Right lobe of liver (tissue), 6 donors: ENCODE results near the gene CSNK2B. TPM values are rescaled to one million over a fixed set of nuclear protein-coding genes. Genes with fewer than 3 reads are reported as not detected.

Source experiments
- ATAC-seq, 4 donors: fragments of 200-7000 bp; cut with Tn5 transposase; one replicate each; pipeline ENCODE4 v1.9.1; 2020; ENCODE audit warnings: mild to moderate bottlenecking in 4 of 4, moderate library complexity in 4 of 4
- DNase-seq, 3 donors: peaks; one replicate each; pipeline ENCODE4 v3.0.0-alpha.2; 2020
- H3K27ac ChIP-seq, 3 donors: fragments of 200-600 bp; one replicate each; pipeline ENCODE4 v1.8.0; 2022
- H3K27me3 ChIP-seq, 2 donors: fragments of 200-600 bp; one replicate each; pipeline ENCODE4 v1.8.0; 2022
- H3K36me3 ChIP-seq, 4 donors: fragments of 200-600 bp; sonication (generic) in 1 of 4; one replicate each; pipeline versions ENCODE4 v1.5.1 to v1.8.0; 2017 to 2022; ENCODE audit warnings: control low read depth in 1 of 4
- H3K4me1 ChIP-seq, 4 donors: fragments of 200-600 bp; sonication (generic) in 1 of 4; one replicate each; pipeline versions ENCODE4 v1.5.1 to v1.8.0; 2017 to 2022; ENCODE audit warnings: control low read depth in 1 of 4
- H3K4me3 ChIP-seq, 3 donors: fragments of 200-600 bp; one replicate each; pipeline ENCODE4 v1.8.0; 2022
- H3K9me3 ChIP-seq, 4 donors: fragments of 200-600 bp; sonication (generic) in 1 of 4; one replicate each; pipeline versions ENCODE4 v1.5.1 to v1.8.0; 2017 to 2022; ENCODE audit warnings: control low read depth in 1 of 4
- CTCF ChIP-seq, 4 donors: fragments of 200-600 bp in 3 of 4; fragments of 450-650 bp in 1 of 4; IDR thresholded peaks; one replicate each; pipeline versions ENCODE4 v1.5.1 to v1.8.0; 2016 to 2022; ENCODE audit warnings: antibody characterized with exemption in 4 of 4, mild to moderate bottlenecking in 2 of 4
- POLR2A ChIP-seq: fragments of 450-650 bp; IDR thresholded peaks from one replicate; pipeline ENCODE4 v1.6.1; 2017; ENCODE audit warnings: antibody characterized with exemption, mild to moderate bottlenecking
- WGBS: methylation state at CpG from one replicate; pipeline ENCODE4 v1.1.6; 2018; ENCODE audit warnings: low coverage, low lambda C conversion rate; ENCODE audit not compliant: insufficient coverage; ENCODE audit errors: missing lambda C conversion rate; 5-methylcytosine and 5-hydroxymethylcytosine counted together
- intact Hi-C, 2 donors: fragments of 100-400 bp; cut with DNase I; formaldehyde crosslinking; loops; one replicate each; pipeline versions ENCODE4 v1.11.2 to v1.14.1; 2022
- total RNA-seq, 6 experiments: library from RNA; depleted of rRNA in 2 of 6; stranded (reverse); fragments of >200 nt in 2 of 6; fragmentation: NEBNext Ultra II Directional in 3 of 6; extraction: Animal tissue kit (Norgen Biotek cat#: 25700) in 3 of 6; gene quantifications; one replicate each; pipeline versions ENCODE4 v1.1.0 to v1.2.4, GENCODE V29; 2016 to 2023
- donor health status: DM: no; HTN: yes; CAD: no.
- donor health status: DM: no; HTN: no; CAD: no.
- donor health status: DM: no; HTN: no; CAD: no.
- donor health status: DM: no; HTN: yes; CAD: no.
- donor health status: DM: no; HTN: yes; CAD: no.

Gene CSNK2B
- total RNA-seq, 6 experiments from 2014 or later, result 52.5 to 171 (median 64.5) TPM

GRCh38 chr6:31631209-31631608 lies 34.7 kb upstream of the CSNK2B start:
- Histone ChIP-seq H3K4me3 (no peak overlapping the region), H3K27me3 (no peaks in the 10 kb centered on the region), H3K36me3 (peaks cover 5 to 94% (median 47%) of the 10 kb centered on the region in 4 donors), H3K27ac (no peak overlapping the region), H3K9me3 (no peaks in the 10 kb centered on the region), H3K4me1 (peaks cover 0 to 12% (median 0%) of the 10 kb centered on the region in 4 donors)
- intact Hi-C loops, result no loop called here
- WGBS, result 100% methylated on average over 2 of the region's 16 CpGs
- no peak for TF ChIP-seq POLR2A
- TF ChIP-seq CTCF (IDR thresholded peaks at IDR 0.05), result no peak
- DNase-seq, result no peak
- no peak for ATAC-seq

- no peak overlapping the region for H3K4me3 ChIP-seq
- intact Hi-C loops, result no loop called here
- H3K27me3 ChIP-seq, result no peaks in the 10 kb centered on the region
- DNase-seq (no peak), ATAC-seq (no peak)
- no peak overlapping the region for H3K27ac ChIP-seq
- no peaks in the 10 kb centered on the region for H3K9me3 ChIP-seq
- TF ChIP-seq POLR2A (no peak), CTCF (IDR thresholded peaks at IDR 0.05) (no peak)
- peaks cover 5 to 94% (median 47%) of the 10 kb centered on the region in 4 donors for H3K36me3 ChIP-seq
- H3K4me1 ChIP-seq, result peaks cover 0 to 12% (median 0%) of the 10 kb centered on the region in 4 donors
- WGBS, result no CpG with 5 or more reads among the region's 32 CpGs
Measured at GRCh38 chr6:31631681-31632278, 34.1 kb upstream of the CSNK2B start.

- H3K9me3 ChIP-seq, result no peaks in the 10 kb centered on the region
- H3K4me3 ChIP-seq, result no peak overlapping the region
- TF ChIP-seq CTCF (IDR thresholded peaks at IDR 0.05), result no peak
- TF ChIP-seq POLR2A, result no peak
- no peaks in the 10 kb centered on the region for H3K27me3 ChIP-seq
- ATAC-seq (no peak), DNase-seq (no peak)
- 93% methylated on average over 9 of the region's 26 CpGs for WGBS
- H3K36me3 ChIP-seq, result peaks cover 5 to 94% (median 49%) of the 10 kb centered on the region in 4 donors
- intact Hi-C loops, result no loop called here
- peaks cover 0 to 12% (median 0%) of the 10 kb centered on the region in 4 donors for H3K4me1 ChIP-seq
- H3K27ac ChIP-seq, result no peak overlapping the region
Measured at GRCh38 chr6:31632279-31632946, 33.5 kb upstream of the CSNK2B start.

GRCh38 chr6:31633447-31633846 lies 32.4 kb upstream of the CSNK2B start:
- H3K9me3 ChIP-seq, result no peaks in the 10 kb centered on the region
- H3K4me1 ChIP-seq, result peaks cover 0 to 12% (median 0%) of the 10 kb centered on the region in 4 donors
- H3K27ac ChIP-seq, result no peak overlapping the region
- DNase-seq (no peak), ATAC-seq (no peak)
- H3K36me3 ChIP-seq, result peaks cover 5 to 94% (median 50%) of the 10 kb centered on the region in 4 donors
- H3K27me3 ChIP-seq, result no peaks in the 10 kb centered on the region
- 100% methylated on average over 2 of the region's 7 CpGs for WGBS
- TF ChIP-seq CTCF (IDR thresholded peaks at IDR 0.05) (no peak), POLR2A (no peak)
- intact Hi-C loops, result no loop called here
- H3K4me3 ChIP-seq, result no peak overlapping the region
